Sigmoid colon (tissue), 4 donors: Measurements from ENCODE around the gene ARSB.

ENCODE experiments used
- EP300 ChIP-seq, 4 donors: sonication (generic); formaldehyde crosslinking; IDR thresholded peaks; one replicate each; pipeline ENCODE4 v1.6.1; 2017; ENCODE audit warnings: antibody characterized with exemption in 4 of 4
- POLR2A ChIP-seq, 2 donors: fragments of 450-650 bp; IDR thresholded peaks; one replicate each; pipeline ENCODE4 v1.6.1; 2016; ENCODE audit warnings: antibody characterized with exemption in 2 of 2, mild to moderate bottlenecking in 2 of 2, moderate library complexity in 2 of 2
- POLR2AphosphoS5 ChIP-seq, 4 donors: sonication (generic); formaldehyde crosslinking; IDR thresholded peaks; one replicate each; pipeline ENCODE4 v1.6.1; 2017; ENCODE audit warnings: antibody characterized with exemption in 4 of 4
- TF ChIP-seq, protein P1 (sequence below), 4 experiments: fragments of 450-650 bp in 3 of 4; fragments of 200-600 bp in 1 of 4; IDR thresholded peaks; one replicate each; pipeline ENCODE4 v1.5.1; 2016 to 2019; ENCODE audit warnings: antibody characterized with exemption in 4 of 4, mild to moderate bottlenecking in 3 of 4, moderate library complexity in 2 of 4

GRCh38 chr5:78779771-78780616, 205.1 kb downstream of the ARSB start:
- TF ChIP-seq, protein P1, sequence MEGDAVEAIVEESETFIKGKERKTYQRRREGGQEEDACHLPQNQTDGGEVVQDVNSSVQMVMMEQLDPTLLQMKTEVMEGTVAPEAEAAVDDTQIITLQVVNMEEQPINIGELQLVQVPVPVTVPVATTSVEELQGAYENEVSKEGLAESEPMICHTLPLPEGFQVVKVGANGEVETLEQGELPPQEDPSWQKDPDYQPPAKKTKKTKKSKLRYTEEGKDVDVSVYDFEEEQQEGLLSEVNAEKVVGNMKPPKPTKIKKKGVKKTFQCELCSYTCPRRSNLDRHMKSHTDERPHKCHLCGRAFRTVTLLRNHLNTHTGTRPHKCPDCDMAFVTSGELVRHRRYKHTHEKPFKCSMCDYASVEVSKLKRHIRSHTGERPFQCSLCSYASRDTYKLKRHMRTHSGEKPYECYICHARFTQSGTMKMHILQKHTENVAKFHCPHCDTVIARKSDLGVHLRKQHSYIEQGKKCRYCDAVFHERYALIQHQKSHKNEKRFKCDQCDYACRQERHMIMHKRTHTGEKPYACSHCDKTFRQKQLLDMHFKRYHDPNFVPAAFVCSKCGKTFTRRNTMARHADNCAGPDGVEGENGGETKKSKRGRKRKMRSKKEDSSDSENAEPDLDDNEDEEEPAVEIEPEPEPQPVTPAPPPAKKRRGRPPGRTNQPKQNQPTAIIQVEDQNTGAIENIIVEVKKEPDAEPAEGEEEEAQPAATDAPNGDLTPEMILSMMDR (IDR thresholded peaks at IDR 0.05), result no peak
- no peak for TF ChIP-seq POLR2A (IDR thresholded peaks at IDR 0.05)
- no peak for TF ChIP-seq EP300 (IDR thresholded peaks at IDR 0.05)
- peak in 2 of 4 donors; percentile 6 to 14 for TF ChIP-seq POLR2AphosphoS5 (IDR thresholded peaks at IDR 0.05)
